CD4-positive, alpha-beta memory T cell (primary cell): ENCODE results near the gene DSE. TPM values are rescaled to one million over a fixed set of nuclear protein-coding genes. Genes with fewer than 3 reads are reported as not detected.

ENCODE experiments used
- CTCF ChIA-PET: fragments of 350-600 bp; sonication (Branson Sonifier 250); formaldehyde crosslinking; loops from one replicate; lab custom pipeline; 2021; ENCODE audit warnings: inconsistent platforms; ENCODE audit not compliant: partially characterized antibody; lab: Charles Lee
- POLR2A ChIA-PET: fragments of 350-600 bp; sonication (Branson Sonifier 250); formaldehyde crosslinking; loops from one replicate; lab custom pipeline; 2021; ENCODE audit not compliant: partially characterized antibody; lab: Charles Lee
- DNase-seq, 5 donors: peaks; one replicate each; pipeline versions ENCODE4 v3.0.0 to v3.0.0-alpha.2; 2020 to 2022; ENCODE audit warnings: mixed read lengths in 1 of 5
- H3K27ac ChIP-seq: one replicate; pipeline ENCODE4 v1.7.0; 2013; ENCODE audit warnings: low read depth, low read length
- H3K27me3 ChIP-seq: 2 replicates; pipeline ENCODE4 v1.7.0; 2013; ENCODE audit warnings: mild to moderate bottlenecking, low read length, moderate library complexity; ENCODE audit not compliant: insufficient read depth
- H3K36me3 ChIP-seq: 2 replicates; pipeline ENCODE4 v1.7.0; 2013; ENCODE audit warnings: mild to moderate bottlenecking, low read length, moderate library complexity; ENCODE audit not compliant: insufficient read depth
- H3K4me1 ChIP-seq: 2 replicates; pipeline ENCODE4 v1.7.0; 2013; ENCODE audit warnings: mild to moderate bottlenecking, low read length, moderate library complexity; ENCODE audit not compliant: insufficient read depth
- H3K4me3 ChIP-seq, 2 donors: one replicate each; pipeline ENCODE4 v1.7.0; 2013; ENCODE audit warnings: low read length in 2 of 2, mild to moderate bottlenecking in 1 of 2
- H3K9me3 ChIP-seq, 2 donors: one replicate each; pipeline ENCODE4 v1.7.0; 2013; ENCODE audit warnings: low read length in 2 of 2, control low read depth in 1 of 2; ENCODE audit not compliant: control insufficient read depth in 1 of 2
- H3K27ac Mint-ChIP-seq, 7 donors: one replicate each; pipeline ENCODE4 v1.8.0; 2020 to 2021; ENCODE audit warnings: mixed read lengths in 7 of 7, mild to moderate bottlenecking in 6 of 7, inconsistent platforms in 3 of 7, moderate library complexity in 3 of 7
- H3K27me3 Mint-ChIP-seq, 2 donors: one replicate each; pipeline ENCODE4 v1.8.0; 2020 to 2021; ENCODE audit warnings: mixed read lengths in 2 of 2
- H3K36me3 Mint-ChIP-seq, 2 donors: one replicate each; pipeline ENCODE4 v1.8.0; 2020 to 2021; ENCODE audit warnings: mixed read lengths in 2 of 2, inconsistent platforms in 1 of 2, mild to moderate bottlenecking in 1 of 2
- H3K4me1 Mint-ChIP-seq, 4 donors: one replicate each; pipeline ENCODE4 v1.8.0; 2020 to 2021; ENCODE audit warnings: mixed read lengths in 4 of 4, mild to moderate bottlenecking in 1 of 4
- H3K4me3 Mint-ChIP-seq, 8 donors: one replicate each; pipeline ENCODE4 v1.8.0; 2020 to 2021; ENCODE audit warnings: mixed read lengths in 8 of 8, mild to moderate bottlenecking in 7 of 8, moderate library complexity in 6 of 8, inconsistent platforms in 3 of 8
- H3K9me3 Mint-ChIP-seq, 8 donors: one replicate each; pipeline ENCODE4 v1.8.0; 2020 to 2021; ENCODE audit warnings: mixed read lengths in 8 of 8, mild to moderate bottlenecking in 5 of 8, inconsistent platforms in 3 of 8, moderate library complexity in 1 of 8
- intact Hi-C: fragments of 100-400 bp; cut with micrococcal nuclease; formaldehyde crosslinking; loops from one replicate; pipeline ENCODE4 v1.15.1; 2023
- polyA plus RNA-seq, 2 donors: library from polyadenylated mRNA; unstranded; fragments of 300-500 nt; fragmentation: Illumina TruSeq; gene quantifications; one replicate each; pipeline ENCODE4 v1.2.3, GENCODE V29; 2021
- total RNA-seq, 2 experiments: library from RNA; stranded (reverse); gene quantifications; one replicate each; pipeline ENCODE4 v1.2.3, GENCODE V29; 2021

The DSE gene
- total and polyA plus RNA-seq, 4 experiments from 2014 or later = 1.9 to 9.0 (median 5.8) TPM

DNA sequence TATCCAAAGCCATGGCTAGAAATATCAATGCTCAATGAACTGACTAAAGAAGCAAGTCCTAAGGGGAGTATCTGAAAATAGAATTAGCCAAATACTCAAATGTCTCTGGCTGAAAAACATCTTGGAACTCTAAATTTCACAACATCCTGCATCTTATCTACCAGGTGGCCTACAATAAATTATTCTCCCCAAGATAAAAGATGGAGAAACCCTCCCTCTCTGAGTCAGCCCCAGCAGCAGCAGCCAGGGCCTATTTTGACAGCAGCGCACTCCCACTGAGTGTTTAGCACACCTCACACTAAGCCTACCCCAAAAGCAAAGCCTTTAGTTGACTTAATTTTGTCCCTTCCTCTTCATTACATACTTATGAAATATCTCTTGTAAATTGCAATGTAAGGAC is 96.3 kb downstream of the DSE start:
- Mint-ChIP-seq H3K36me3 (no peaks in the 10 kb centered on the region), H3K4me3 (peak overlapping the region in 1 of 8 donors; percentile 2), H3K4me1 (peaks cover 10 to 28% (median 24%) of the 10 kb centered on the region in 4 donors), H3K27me3 (peaks cover 6 to 10% of the 10 kb centered on the region in 2 donors), H3K9me3 (no peaks in the 10 kb centered on the region), H3K27ac (peak overlapping the region in 5 of 7 donors; percentile 18 to 90 (median 54))
- no peak overlapping the region for H3K27ac ChIP-seq
- DNase-seq = no peak
- H3K4me3 ChIP-seq = no peak overlapping the region
- ChIA-PET POLR2A (no interaction called here), CTCF (interaction anchor here (1.1 kb wide), 1 partner anchor 67 kb away, joined by 3 read pairs; no protein-coding TSS in a partner anchor)
- H3K36me3 ChIP-seq = no peaks in the 10 kb centered on the region
- H3K27me3 ChIP-seq = no peaks in the 10 kb centered on the region
- intact Hi-C loops = no loop called here
- no peaks in the 10 kb centered on the region for H3K9me3 ChIP-seq
- peaks cover 12% of the 10 kb centered on the region for H3K4me1 ChIP-seq

- H3K36me3 Mint-ChIP-seq = no peaks in the 10 kb centered on the region
- no peaks in the 10 kb centered on the region for H3K9me3 ChIP-seq
- intact Hi-C loops = no loop called here
- no peaks in the 10 kb centered on the region for H3K36me3 ChIP-seq
- H3K4me1 Mint-ChIP-seq = peaks cover 10 to 27% (median 23%) of the 10 kb centered on the region in 4 donors
- H3K27ac ChIP-seq = no peak overlapping the region
- no peaks in the 10 kb centered on the region for H3K27me3 ChIP-seq
- POLR2A ChIA-PET = no interaction called here
- H3K4me1 ChIP-seq = peaks cover 10% of the 10 kb centered on the region
- no peak overlapping the region for H3K4me3 Mint-ChIP-seq
- H3K27me3 Mint-ChIP-seq = peaks cover 4 to 10% of the 10 kb centered on the region in 2 donors
- DNase-seq = peak in 2 of 5 donors; percentile 24 to 31
- peak overlapping the region in 5 of 7 donors; percentile 9 to 81 (median 46) for H3K27ac Mint-ChIP-seq
- no peaks in the 10 kb centered on the region for H3K9me3 Mint-ChIP-seq
- CTCF ChIA-PET = interaction anchor here (1.1 kb wide), 1 partner anchor 66 kb away, joined by 3 read pairs; no protein-coding TSS in a partner anchor
- H3K4me3 ChIP-seq = no peak overlapping the region
These were observed 96.8 kb downstream of the DSE start for GRCh38 chr6:116467514-116467913.

DNA sequence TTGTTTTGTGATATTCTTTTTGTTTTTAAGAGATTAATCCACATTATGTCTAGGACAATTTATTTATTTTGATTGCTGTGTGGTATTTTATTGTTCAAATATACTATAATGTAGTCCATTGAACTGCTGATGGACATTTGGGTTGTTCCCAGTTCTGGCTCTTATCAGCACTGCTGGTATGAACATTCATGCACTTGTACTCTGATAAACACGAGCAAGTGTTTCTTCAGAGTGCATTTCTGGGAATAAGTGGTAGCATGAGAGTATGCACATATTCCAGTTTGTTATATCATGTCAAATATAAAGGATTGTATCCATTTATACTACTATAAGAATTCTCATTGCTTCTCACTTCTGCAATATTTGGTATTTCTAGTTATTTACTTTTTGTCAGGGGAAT is 97.5 kb downstream of the DSE start:
- intact Hi-C loops = no loop called here
- Mint-ChIP-seq H3K4me3 (no peak overlapping the region), H3K27ac (no peak overlapping the region), H3K36me3 (no peaks in the 10 kb centered on the region), H3K4me1 (peaks cover 9 to 22% (median 16%) of the 10 kb centered on the region in 4 donors), H3K9me3 (no peaks in the 10 kb centered on the region), H3K27me3 (peaks cover 3 to 6% of the 10 kb centered on the region in 2 donors)
- Histone ChIP-seq H3K4me3 (no peak overlapping the region), H3K36me3 (no peaks in the 10 kb centered on the region), H3K4me1 (peaks cover 8% of the 10 kb centered on the region), H3K9me3 (no peaks in the 10 kb centered on the region), H3K27ac (no peak overlapping the region), H3K27me3 (no peaks in the 10 kb centered on the region)
- no peak for DNase-seq
- ChIA-PET POLR2A (no interaction called here), CTCF (no interaction called here)

GRCh38 chr6:116471531-116471930 is 100.8 kb downstream of the DSE start:
- H3K36me3 Mint-ChIP-seq = no peaks in the 10 kb centered on the region

GRCh38 chr6:116472706-116473105 is 102.0 kb downstream of the DSE start:
- no peak for DNase-seq
- Histone ChIP-seq H3K4me3 (no peak overlapping the region), H3K36me3 (no peaks in the 10 kb centered on the region), H3K4me1 (peaks cover 16% of the 10 kb centered on the region), H3K27me3 (no peaks in the 10 kb centered on the region), H3K9me3 (no peaks in the 10 kb centered on the region), H3K27ac (no peak overlapping the region)
- Mint-ChIP-seq H3K9me3 (no peaks in the 10 kb centered on the region), H3K27me3 (peaks cover 1 to 2% of the 10 kb centered on the region in 2 donors), H3K4me1 (peaks cover 19 to 23% (median 21%) of the 10 kb centered on the region in 4 donors), H3K36me3 (no peaks in the 10 kb centered on the region), H3K27ac (no peak overlapping the region), H3K4me3 (no peak overlapping the region)
- ChIA-PET POLR2A (no interaction called here), CTCF (no interaction called here)
- intact Hi-C loops = no loop called here

More at GRCh38 chr6:116471531-116471930, 100.8 kb downstream of the DSE start:
- Mint-ChIP-seq H3K27ac (no peak overlapping the region), H3K27me3 (peaks cover 1 to 2% of the 10 kb centered on the region in 2 donors), H3K4me1 (peaks cover 22 to 32% (median 26%) of the 10 kb centered on the region in 4 donors), H3K9me3 (no peaks in the 10 kb centered on the region), H3K4me3 (no peak overlapping the region)
- H3K4me3 ChIP-seq = no peak overlapping the region
- H3K36me3 ChIP-seq = no peaks in the 10 kb centered on the region
- ChIA-PET POLR2A (no interaction called here), CTCF (no interaction called here)
- no peak for DNase-seq
- intact Hi-C loops = no loop called here
- peaks cover 20% of the 10 kb centered on the region for H3K4me1 ChIP-seq
- H3K27ac ChIP-seq = no peak overlapping the region
- H3K27me3 ChIP-seq = no peaks in the 10 kb centered on the region
- H3K9me3 ChIP-seq = no peaks in the 10 kb centered on the region

DNA sequence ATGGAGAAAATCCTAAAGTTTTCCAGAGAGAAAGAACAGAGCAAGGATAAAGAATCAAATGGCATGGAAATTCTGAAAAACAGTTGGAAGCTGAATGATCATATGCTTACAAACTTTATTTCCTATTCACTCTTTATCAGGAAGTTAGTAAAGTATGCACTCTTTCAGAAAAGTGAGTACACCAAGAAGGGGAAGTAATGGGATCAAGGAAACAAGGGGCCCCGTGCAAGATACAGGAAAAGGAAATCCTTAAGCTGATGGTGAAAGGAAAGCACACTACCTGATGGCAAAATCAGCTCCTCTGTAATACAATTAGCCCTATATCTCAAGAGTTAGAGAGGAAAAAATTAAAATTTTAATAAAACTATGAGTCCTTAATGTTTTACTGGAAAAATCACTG is 104.4 kb downstream of the DSE start:
- Histone ChIP-seq H3K36me3 (no peaks in the 10 kb centered on the region), H3K27ac (no peak overlapping the region), H3K27me3 (no peaks in the 10 kb centered on the region), H3K9me3 (no peaks in the 10 kb centered on the region), H3K4me3 (no peak overlapping the region), H3K4me1 (peaks cover 15% of the 10 kb centered on the region)
- POLR2A ChIA-PET = interaction anchor here (0.7 kb wide), 1 partner anchor 104 kb away, joined by 3 read pairs; no protein-coding TSS in a partner anchor
- Mint-ChIP-seq H3K4me3 (peak overlapping the region in 7 of 8 donors; percentile 17 to 87 (median 80)), H3K27ac (peak overlapping the region in 4 of 7 donors; percentile 57 to 91 (median 78)), H3K36me3 (no peaks in the 10 kb centered on the region), H3K4me1 (peaks cover 19 to 23% (median 21%) of the 10 kb centered on the region in 4 donors), H3K9me3 (no peaks in the 10 kb centered on the region), H3K27me3 (peaks cover 2 to 3% of the 10 kb centered on the region in 2 donors)
- intact Hi-C loops = no loop called here
- no peak for DNase-seq
- CTCF ChIA-PET = interaction anchor here (1.0 kb wide), 1 partner anchor 187 kb away, joined by 3 read pairs; no protein-coding TSS in a partner anchor

GRCh38 chr6:116476002-116476678 is 105.4 kb downstream of the DSE start:
- H3K27ac Mint-ChIP-seq = peak overlapping the region in 5 of 7 donors; percentile 57 to 91 (median 79)
- peak overlapping the region; percentile 33 to 87 (median 80) for H3K4me3 Mint-ChIP-seq
- POLR2A ChIA-PET = interaction anchor here (0.7 kb wide), 1 partner anchor 105 kb away, joined by 3 read pairs; no protein-coding TSS in a partner anchor
- peak; percentile 23 to 46 (median 39) for DNase-seq
- peaks cover 15% of the 10 kb centered on the region for H3K4me1 ChIP-seq
- peaks cover 2 to 3% of the 10 kb centered on the region in 2 donors for H3K27me3 Mint-ChIP-seq
- H3K9me3 ChIP-seq = no peaks in the 10 kb centered on the region
- no peaks in the 10 kb centered on the region for H3K36me3 ChIP-seq
- CTCF ChIA-PET = no interaction called here
- no peaks in the 10 kb centered on the region for H3K36me3 Mint-ChIP-seq
- H3K27ac ChIP-seq = no peak overlapping the region
- no peaks in the 10 kb centered on the region for H3K9me3 Mint-ChIP-seq
- peaks cover 19 to 23% (median 21%) of the 10 kb centered on the region in 4 donors for H3K4me1 Mint-ChIP-seq
- peak overlapping the region in 1 of 2 donors; percentile 36 for H3K4me3 ChIP-seq
- no peaks in the 10 kb centered on the region for H3K27me3 ChIP-seq
- intact Hi-C loops = no loop called here
